Endothelial cell of umbilical vein (primary cell): ENCODE results near the gene TMEM204.

Experiments used
- CTCF ChIP-seq, 2 donors: IDR thresholded peaks; 1 replicate in 1 of 2; 2 replicates in 1 of 2; pipeline ENCODE4 v1.5.1; 2011; ENCODE audit warnings: low read length in 2 of 2, mild to moderate bottlenecking in 2 of 2, moderate library complexity in 2 of 2, control low read depth in 1 of 2, inconsistent platforms in 1 of 2, low read depth in 1 of 2; ENCODE audit not compliant: insufficient read depth in 1 of 2; ENCODE audit errors: extremely low read depth in 1 of 2
- EZH2 ChIP-seq: IDR thresholded peaks from 2 replicates; pipeline ENCODE4 v1.6.1; 2012; ENCODE audit warnings: borderline replicate concordance, low read depth, mild to moderate bottlenecking, moderate library complexity, low read length, inconsistent platforms; ENCODE audit not compliant: severe bottlenecking
- GATA2 ChIP-seq: IDR thresholded peaks from 2 replicates; pipeline ENCODE4 v1.7.0; 2011; ENCODE audit warnings: low read depth, mild to moderate bottlenecking, moderate library complexity, mixed read lengths, low read length; ENCODE audit not compliant: insufficient read length, insufficient read depth
- JUN ChIP-seq: IDR thresholded peaks from 2 replicates; pipeline ENCODE4 v1.6.1; 2011; ENCODE audit warnings: borderline replicate concordance, low read depth; ENCODE audit not compliant: insufficient read length, insufficient read depth
- MAX ChIP-seq: IDR thresholded peaks from 2 replicates; pipeline ENCODE4 v1.6.1; 2011; ENCODE audit not compliant: insufficient read depth, insufficient read length
- POLR2A ChIP-seq: IDR thresholded peaks from 2 replicates; pipeline ENCODE4 v1.6.1; 2012; ENCODE audit warnings: low read depth, mild to moderate bottlenecking, control low read depth, low read length
- POLR2AphosphoS5 ChIP-seq: IDR thresholded peaks from 2 replicates; pipeline ENCODE4 v1.6.1; 2012; ENCODE audit warnings: low read depth, mild to moderate bottlenecking, control low read depth, low read length, moderate library complexity; ENCODE audit not compliant: insufficient read depth

- TF ChIP-seq JUN (no peak), CTCF (IDR thresholded peaks at IDR 0.05; ENCODE audit: extremely low read depth in 1 of 2, insufficient read depth in 1 of 2, low read depth in 1 of 2, low read length in 2 of 2) (no peak), MAX (no peak), POLR2AphosphoS5 (no peak), EZH2 (no peak), POLR2A (no peak), GATA2 (no peak)
Measured at GRCh38 chr16:1518626-1519135, 14.8 kb upstream of the TMEM204 start.
